Uterus (tissue), 4 donors: ENCODE results near the gene BRF1. TPM values are rescaled to one million over a fixed set of nuclear protein-coding genes. Genes with fewer than 3 reads are reported as not detected.
"Not testable (repeated sequence)": the region's sequence is repeated elsewhere in the genome, so short reads cannot be mapped to it uniquely, and the experiment has no call there.

Source experiments
- DNase-seq, 2 donors: peaks; one replicate each; pipeline ENCODE4 v3.0.0-alpha.2; 2019 to 2020
- H3K27ac ChIP-seq, 2 donors: fragments of 200-600 bp; sonication (generic); 1 replicate in 1 of 2; 2 replicates in 1 of 2; pipeline ENCODE4 v1.5.1; 2016 to 2018
- H3K27me3 ChIP-seq, 2 donors: fragments of 200-600 bp; sonication (generic); one replicate each; pipeline ENCODE4 v1.5.1; 2018 to 2019; ENCODE audit warnings: control low read depth in 1 of 2
- H3K36me3 ChIP-seq, 2 donors: fragments of 200-600 bp; sonication (generic); one replicate each; pipeline ENCODE4 v1.5.1; 2019; ENCODE audit warnings: control low read depth in 1 of 2
- H3K4me1 ChIP-seq, 2 donors: fragments of 200-600 bp; sonication (generic); one replicate each; pipeline ENCODE4 v1.5.1; 2018 to 2019; ENCODE audit warnings: control low read depth in 1 of 2
- H3K4me3 ChIP-seq, 2 donors: fragments of 200-600 bp; sonication (generic); 1 replicate in 1 of 2; 2 replicates in 1 of 2; pipeline ENCODE4 v1.5.1; 2018 to 2019; ENCODE audit warnings: mild to moderate bottlenecking in 1 of 2
- H3K9me3 ChIP-seq, 2 donors: fragments of 200-600 bp; sonication (generic); one replicate each; pipeline ENCODE4 v1.5.1; 2019; ENCODE audit warnings: control low read depth in 1 of 2
- POLR2A ChIP-seq, 2 donors: fragments of 450-650 bp; IDR thresholded peaks; one replicate each; pipeline ENCODE4 v1.6.1; 2016; ENCODE audit warnings: antibody characterized with exemption in 2 of 2, mild to moderate bottlenecking in 1 of 2, moderate library complexity in 1 of 2
- intact Hi-C: fragments of 100-400 bp; cut with DNase I; formaldehyde crosslinking; loops from one replicate; pipeline ENCODE4 v1.15.1; 2023; ENCODE audit warnings: low total_unique reads
- total RNA-seq, 4 donors: library from RNA; depleted of rRNA in 3 of 4; stranded (reverse); fragments of >200 nt in 3 of 4; gene quantifications; one replicate each; pipeline versions ENCODE4 v1.1.0 to v1.2.4, GENCODE V29; 2014 to 2023
- TF ChIP-seq, protein P1 (sequence below), 4 experiments: fragments of 200-600 bp in 2 of 4; fragments of 450-650 bp in 2 of 4; sonication (generic) in 2 of 4; IDR thresholded peaks; one replicate each; pipeline ENCODE4 v1.5.1; 2016 to 2019; ENCODE audit warnings: antibody characterized with exemption in 4 of 4, mild to moderate bottlenecking in 2 of 4, moderate library complexity in 1 of 4
- donor health status: DM: yes; HTN: yes; CAD: no.

BRF1 gene
- total RNA-seq, 4 donors from 2014 or later = 9.7 to 77.7 (median 61.3) TPM

DNA sequence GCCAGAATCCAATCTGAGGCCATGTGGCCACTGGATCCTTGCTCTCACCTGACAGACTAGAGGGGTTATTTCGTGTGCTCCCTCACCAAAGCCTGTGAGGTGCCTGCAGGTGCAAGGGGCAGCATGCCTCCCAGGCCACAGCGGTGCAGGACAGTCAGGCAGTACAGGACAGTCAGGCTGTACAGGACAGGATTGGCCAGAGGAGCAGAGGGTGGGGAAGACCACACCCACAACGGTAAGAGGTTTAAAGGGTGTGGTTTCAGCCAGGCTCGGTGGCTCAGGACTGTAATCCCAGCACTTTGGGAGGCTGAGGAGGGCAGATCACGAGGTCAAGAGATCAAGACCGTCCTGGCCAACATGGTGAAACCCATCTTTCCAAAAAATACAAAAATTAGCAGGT, 3.1 kb upstream of the BRF1 start:
- Histone ChIP-seq H3K4me1 (peaks cover 0 to 10% of the 10 kb centered on the region in 2 donors), H3K27me3 (no peaks in the 10 kb centered on the region), H3K9me3 (no peaks in the 10 kb centered on the region), H3K4me3 (no peak overlapping the region), H3K36me3 (no peaks in the 10 kb centered on the region), H3K27ac (no peak overlapping the region)
- intact Hi-C loops = no loop called here
- DNase-seq = no peak
- TF ChIP-seq, protein P1, sequence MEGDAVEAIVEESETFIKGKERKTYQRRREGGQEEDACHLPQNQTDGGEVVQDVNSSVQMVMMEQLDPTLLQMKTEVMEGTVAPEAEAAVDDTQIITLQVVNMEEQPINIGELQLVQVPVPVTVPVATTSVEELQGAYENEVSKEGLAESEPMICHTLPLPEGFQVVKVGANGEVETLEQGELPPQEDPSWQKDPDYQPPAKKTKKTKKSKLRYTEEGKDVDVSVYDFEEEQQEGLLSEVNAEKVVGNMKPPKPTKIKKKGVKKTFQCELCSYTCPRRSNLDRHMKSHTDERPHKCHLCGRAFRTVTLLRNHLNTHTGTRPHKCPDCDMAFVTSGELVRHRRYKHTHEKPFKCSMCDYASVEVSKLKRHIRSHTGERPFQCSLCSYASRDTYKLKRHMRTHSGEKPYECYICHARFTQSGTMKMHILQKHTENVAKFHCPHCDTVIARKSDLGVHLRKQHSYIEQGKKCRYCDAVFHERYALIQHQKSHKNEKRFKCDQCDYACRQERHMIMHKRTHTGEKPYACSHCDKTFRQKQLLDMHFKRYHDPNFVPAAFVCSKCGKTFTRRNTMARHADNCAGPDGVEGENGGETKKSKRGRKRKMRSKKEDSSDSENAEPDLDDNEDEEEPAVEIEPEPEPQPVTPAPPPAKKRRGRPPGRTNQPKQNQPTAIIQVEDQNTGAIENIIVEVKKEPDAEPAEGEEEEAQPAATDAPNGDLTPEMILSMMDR (IDR thresholded peaks at IDR 0.05) = no peak
- TF ChIP-seq POLR2A (IDR thresholded peaks at IDR 0.05) = no peak

- H3K4me3 ChIP-seq, H3K9me3 ChIP-seq, intact Hi-C loops, H3K27me3 ChIP-seq, H3K4me1 ChIP-seq, DNase-seq, H3K36me3 ChIP-seq: not testable (repeated sequence)
- H3K27ac ChIP-seq = peak overlapping the region; percentile 93 to 98
Observed at GRCh38 chr14:105301915-105302249, 1.1 kb upstream of the BRF1 start.

DNA sequence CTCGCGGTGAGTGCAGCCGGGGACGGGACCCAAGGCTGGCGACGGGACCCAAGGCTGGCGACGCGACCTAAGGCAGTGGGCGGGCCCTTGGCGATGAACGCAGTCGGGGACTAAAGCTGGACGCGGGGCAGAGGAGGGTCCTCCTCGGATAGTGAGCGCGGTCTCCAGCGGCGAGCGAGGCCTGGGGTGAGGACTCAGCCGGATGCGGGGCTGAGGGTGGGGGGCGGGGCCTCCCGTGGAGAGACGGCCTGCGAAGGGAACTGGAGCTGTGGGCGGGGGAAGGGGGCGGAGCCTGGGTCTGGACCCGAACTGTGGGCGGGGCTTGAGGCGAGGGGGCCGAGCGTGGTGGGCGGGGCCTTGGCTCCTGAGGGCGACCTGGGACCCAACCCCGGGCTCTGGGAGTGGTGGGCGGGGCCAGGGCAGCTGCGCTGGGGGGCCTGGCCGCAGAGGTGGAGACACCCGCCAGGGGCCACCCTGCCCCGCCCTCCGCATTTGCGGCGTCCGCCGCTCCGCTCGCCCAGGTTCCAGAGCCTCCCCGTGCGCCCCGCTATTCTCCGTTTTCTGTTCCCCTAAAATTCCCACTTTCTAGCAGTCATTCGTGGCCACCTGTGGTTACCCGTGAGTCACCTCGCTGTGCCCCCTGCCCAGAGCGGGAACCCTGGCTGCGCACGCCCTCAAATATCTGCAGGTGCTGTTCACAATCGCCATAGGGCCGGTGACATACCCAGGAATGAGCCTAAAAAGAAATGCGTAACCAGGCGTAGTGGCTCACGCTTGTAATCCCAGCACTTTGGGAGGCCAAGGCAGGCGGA, 508 bp upstream of the BRF1 start:
- no peaks in the 10 kb centered on the region for H3K36me3 ChIP-seq
- intact Hi-C loops = no loop called here
- peak overlapping the region; percentile 93 to 98 for H3K27ac ChIP-seq

DNA sequence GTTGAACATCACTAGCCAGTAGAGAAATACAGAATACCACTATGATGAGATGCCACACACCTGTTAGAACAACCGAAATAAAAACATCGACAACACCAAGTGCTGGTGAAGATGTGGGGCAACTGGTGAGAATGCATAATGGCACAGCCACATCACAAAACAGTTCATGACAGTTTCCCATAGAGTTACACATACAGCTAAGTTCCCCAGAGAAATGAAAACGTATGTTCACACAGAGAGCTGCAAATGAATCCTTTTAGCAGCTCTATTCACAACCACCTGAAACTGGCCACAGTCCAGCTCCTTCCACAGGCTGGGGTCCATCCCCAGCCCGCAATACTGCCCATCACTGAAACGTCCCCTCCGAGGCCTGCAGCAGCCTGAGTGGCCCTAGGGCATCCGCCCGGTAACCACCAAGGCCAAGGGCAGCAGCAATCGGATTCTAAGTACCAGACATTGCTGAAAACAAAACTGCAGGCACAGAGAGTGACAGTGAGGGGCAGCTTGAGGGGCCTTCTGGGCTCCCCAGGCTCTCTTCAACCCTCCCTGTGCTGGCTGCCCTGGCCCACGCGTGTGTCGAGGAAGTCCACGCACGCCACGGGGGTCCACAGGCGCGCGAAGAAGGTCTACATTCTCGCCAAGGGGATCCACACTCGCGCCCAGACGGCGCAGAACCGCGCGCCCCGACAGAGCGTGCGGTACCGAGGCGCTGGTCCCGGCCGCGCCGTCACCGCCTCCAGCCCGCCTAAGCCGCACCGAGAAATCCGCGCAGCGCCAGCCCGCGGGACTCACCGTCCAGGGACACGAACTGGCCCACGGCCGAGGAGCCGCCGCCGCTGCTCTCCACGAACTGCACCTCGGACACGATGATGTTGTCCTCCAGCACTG, 903 bp downstream of the BRF1 start:
- Histone ChIP-seq H3K9me3 (no peaks in the 10 kb centered on the region), H3K4me3 (peak overlapping the region; percentile 68 to 84), H3K36me3 (no peaks in the 10 kb centered on the region), H3K4me1 (peaks cover 0 to 10% of the 10 kb centered on the region in 2 donors), H3K27ac (peak overlapping the region; percentile 93 to 98), H3K27me3 (no peaks in the 10 kb centered on the region)
- DNase-seq = peak in 1 of 2 donors; percentile 48
- intact Hi-C loops = no loop called here
- no peak for TF ChIP-seq POLR2A (IDR thresholded peaks at IDR 0.05)
- TF ChIP-seq, protein P1 (IDR thresholded peaks at IDR 0.05) = no peak

More for the DNA sequence above, 508 bp upstream of the BRF1 start:
- Histone ChIP-seq H3K27me3 (no peaks in the 10 kb centered on the region), H3K4me3 (peak overlapping the region; percentile 68 to 84), H3K4me1 (peaks cover 0 to 10% of the 10 kb centered on the region in 2 donors), H3K9me3 (no peaks in the 10 kb centered on the region)
- TF ChIP-seq, protein P1 (IDR thresholded peaks at IDR 0.05) = no peak
- TF ChIP-seq POLR2A (IDR thresholded peaks at IDR 0.05) = peak in 1 of 2 donors; percentile 56
- peak; percentile 98 to 99 for DNase-seq

GRCh38 chr14:105297311-105297710, 3.5 kb downstream of the BRF1 start:
- H3K36me3 ChIP-seq, H3K9me3 ChIP-seq, H3K27ac ChIP-seq, intact Hi-C loops, H3K27me3 ChIP-seq, DNase-seq, H3K4me3 ChIP-seq: not testable (repeated sequence)
- H3K4me1 ChIP-seq = peaks cover 0 to 14% of the 10 kb centered on the region in 2 donors

- no peak overlapping the region for H3K4me3 ChIP-seq
- TF ChIP-seq POLR2A (IDR thresholded peaks at IDR 0.05) = no peak
- TF ChIP-seq, protein P1 (IDR thresholded peaks at IDR 0.05) = no peak
- H3K36me3 ChIP-seq = no peaks in the 10 kb centered on the region
- DNase-seq = no peak
- no peak overlapping the region for H3K27ac ChIP-seq
- H3K27me3 ChIP-seq = no peaks in the 10 kb centered on the region
- H3K9me3 ChIP-seq = no peaks in the 10 kb centered on the region
- intact Hi-C loops = no loop called here
- peaks cover 0 to 5% of the 10 kb centered on the region in 2 donors for H3K4me1 ChIP-seq
Observed at GRCh38 chr14:105294142-105294597, 6.6 kb downstream of the BRF1 start.
